GM18526 (cell line): ENCODE results near the gene LDB2.

Experiments used
- POLR2A ChIP-seq: IDR thresholded peaks from 3 replicates; pipeline ENCODE4 v1.6.1; 2011; ENCODE audit not compliant: insufficient read length; ENCODE audit errors: extremely low read depth

Gene LDB2

DNA sequence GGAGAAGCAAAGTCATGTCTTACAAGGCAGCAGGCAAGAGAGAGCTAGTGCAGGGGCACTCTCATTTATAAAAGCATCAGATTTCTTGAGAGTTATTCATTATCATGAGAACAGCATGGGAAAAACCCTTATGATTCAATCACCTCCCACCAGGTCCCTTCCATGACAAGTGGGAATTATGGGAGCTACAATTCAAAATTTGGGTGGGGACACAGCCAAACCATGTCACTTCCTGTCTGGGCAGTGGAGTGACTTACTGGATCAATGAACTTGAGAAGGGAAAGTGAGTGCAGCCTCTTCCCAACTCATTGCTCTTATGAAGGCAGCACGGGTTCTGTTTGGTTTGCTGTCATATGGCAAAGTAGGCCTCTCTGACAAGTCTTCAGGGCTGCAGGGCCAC lies 410.4 kb downstream of the LDB2 start:
- TF ChIP-seq POLR2A: no peak

DNA sequence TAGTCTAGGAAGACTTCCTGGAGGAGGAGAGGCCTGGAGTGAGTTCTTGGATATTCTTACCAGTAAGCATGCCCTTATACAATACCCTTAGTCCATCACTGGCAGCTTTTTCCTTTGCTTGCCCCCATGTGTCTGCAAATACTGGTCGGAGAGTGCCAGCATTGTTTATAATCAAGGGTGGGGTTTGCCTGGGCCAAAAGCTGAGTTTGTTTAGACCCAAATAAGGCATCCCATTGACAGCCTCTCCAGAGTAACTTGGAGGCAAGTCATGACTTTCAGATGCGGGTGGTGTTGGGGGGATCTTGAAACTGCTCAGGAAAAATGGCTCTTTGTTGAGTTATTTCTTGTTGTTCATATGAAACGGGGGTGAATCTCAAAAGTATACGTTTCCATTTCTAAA lies 413.7 kb downstream of the LDB2 start:
- no peak for TF ChIP-seq POLR2A

DNA sequence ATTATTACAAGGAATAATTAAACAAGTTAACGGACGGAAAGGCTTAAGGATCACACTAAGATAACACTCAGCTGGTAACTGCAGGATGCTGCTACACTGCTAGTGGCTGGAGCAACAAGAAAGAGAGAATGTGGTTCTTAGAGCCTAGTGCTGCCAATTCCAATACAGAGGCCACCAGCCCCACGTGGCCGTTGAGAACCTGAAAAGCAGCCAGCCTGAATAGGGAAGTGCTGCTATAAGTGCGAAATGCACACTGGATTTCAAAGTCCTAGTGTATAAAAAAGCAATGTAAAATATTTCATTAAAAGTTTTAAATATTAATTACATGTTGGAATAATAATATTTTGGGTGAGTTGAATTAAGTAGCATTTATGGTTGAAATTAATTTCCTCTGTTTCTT lies 414.9 kb downstream of the LDB2 start:
- no peak for TF ChIP-seq POLR2A

DNA sequence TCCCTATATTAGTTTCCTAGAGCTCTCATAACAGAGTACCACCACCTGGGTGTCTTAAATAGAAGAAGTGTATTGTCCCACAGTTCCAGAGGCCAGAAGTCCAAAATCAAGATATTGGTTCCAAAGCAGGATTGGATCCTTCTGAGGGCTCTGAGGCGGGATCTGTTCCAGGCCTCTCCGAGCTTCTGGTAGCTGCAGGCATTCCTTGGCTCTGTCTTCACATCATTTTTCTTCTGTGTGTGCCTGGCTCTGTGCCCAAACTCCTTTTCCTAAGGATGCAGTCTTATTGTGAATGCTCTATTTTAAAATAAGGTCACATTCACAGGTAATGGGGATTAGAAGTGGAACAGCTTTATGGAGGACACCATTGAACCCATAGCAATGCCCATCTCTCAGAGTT lies 418.4 kb downstream of the LDB2 start:
- no peak for TF ChIP-seq POLR2A

DNA sequence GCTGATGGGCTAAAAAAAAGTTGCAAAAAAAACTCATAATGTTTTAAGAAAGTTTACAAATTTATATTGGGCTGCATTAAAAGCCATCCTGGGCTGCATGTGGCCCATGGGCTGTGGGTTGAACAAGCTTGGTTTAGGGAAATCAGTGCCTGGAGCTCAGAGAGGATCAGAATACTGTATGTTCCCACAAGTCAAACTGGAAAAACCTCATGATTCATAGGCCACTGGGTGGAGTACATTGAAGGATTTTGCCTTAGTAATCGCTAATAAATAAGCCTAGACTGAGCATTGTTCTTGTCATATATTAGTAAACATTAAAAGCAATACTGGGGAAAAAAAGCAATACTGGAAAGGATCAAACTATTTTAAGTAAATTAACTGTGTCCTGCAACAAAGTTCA lies 425.9 kb downstream of the LDB2 start:
- TF ChIP-seq POLR2A: no peak

DNA sequence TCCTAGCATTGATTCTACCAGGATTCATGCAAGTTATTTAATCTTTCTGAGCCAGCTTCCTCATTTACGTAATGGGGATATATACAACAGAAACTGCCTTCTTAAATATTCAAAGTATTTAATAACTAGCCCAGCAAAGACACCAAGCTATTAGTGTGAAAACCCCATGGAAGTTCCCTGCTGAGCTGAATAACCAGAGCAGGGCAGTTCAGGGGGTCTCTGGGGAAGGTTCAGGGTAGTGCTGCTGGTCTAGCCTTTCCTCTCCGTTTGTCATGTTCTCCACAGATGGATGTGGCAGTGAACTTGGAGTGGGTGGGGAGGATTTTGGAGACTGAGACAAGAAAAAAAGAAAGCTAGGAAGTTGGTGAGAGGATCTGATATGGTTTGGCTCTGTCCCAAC lies 431.4 kb downstream of the LDB2 start:
- TF ChIP-seq POLR2A: no peak

DNA sequence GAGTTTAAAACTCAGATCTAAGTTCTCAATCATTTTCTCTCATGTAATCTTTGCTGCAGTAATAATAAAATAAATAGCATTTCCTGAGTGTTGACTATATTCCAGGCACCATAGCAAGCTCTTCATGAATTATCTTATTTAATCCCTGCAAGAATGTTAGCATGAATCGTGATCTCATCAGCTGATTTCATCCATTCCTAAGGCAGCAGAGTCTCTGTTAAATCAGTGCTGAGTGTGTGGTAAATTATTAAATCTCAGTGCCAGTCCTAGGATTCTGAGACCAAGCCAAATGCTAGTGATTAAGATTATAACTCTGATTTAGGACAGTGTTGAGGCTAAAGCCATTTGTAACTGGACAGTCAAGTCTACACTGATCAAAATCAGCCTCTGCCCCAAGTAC lies 431.9 kb downstream of the LDB2 start:
- no peak for TF ChIP-seq POLR2A

DNA sequence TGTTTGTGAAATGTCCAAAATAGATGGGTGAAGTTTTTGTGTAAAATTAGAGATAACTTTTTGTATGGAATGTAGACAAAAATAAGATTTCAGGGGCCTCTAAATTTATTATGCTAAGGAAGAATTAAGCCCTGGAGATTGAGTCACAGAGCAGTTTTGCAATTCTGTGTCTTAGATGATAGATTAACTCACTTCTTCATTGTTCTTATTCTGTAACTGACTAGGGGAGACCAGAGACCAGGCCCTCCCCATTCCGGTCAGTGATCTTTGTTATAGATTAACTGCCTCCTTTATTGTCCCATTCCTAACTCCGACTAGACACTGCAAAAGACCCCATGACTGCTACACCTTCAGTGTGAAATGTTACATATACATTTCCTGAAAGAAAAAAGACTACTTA lies 433.8 kb downstream of the LDB2 start:
- no peak for TF ChIP-seq POLR2A

DNA sequence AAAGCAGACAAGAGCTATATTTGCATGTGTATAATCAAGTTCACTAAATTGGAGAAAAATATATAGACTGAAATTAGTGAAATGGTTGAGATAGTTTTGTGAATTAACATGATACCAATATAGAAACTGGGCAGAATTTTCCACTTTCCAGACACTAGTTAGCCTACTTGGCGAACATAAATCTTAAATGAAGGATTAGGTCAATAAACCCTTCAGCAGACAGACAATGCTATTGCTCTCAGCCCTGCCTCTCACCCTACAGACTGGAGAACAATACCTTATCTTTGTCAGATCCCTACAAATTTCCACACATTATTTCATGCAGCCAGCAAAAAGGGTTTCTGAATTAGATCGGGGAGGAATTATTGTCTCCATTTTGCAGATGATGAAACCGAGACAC lies 435.8 kb downstream of the LDB2 start:
- TF ChIP-seq POLR2A: no peak

DNA sequence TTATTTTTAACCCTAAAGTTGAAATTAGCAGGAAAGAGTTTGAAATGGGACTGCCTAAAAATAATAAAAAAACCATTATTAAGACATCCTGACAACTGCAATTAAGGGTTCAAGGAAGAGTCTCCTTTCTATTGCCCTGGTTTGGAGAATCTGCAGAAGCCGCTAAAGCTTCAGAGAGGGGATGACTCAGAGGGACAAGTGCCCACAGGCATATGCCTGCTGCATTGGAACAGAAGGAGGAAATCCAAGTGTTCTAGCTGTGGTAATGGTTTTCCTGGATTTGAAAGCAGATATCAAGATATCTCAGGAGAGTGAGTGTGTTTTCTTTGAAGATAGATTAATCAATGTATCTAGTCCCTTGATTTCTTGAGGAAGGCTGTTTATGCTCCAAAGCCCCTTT lies 437.1 kb downstream of the LDB2 start:
- TF ChIP-seq POLR2A: no peak

DNA sequence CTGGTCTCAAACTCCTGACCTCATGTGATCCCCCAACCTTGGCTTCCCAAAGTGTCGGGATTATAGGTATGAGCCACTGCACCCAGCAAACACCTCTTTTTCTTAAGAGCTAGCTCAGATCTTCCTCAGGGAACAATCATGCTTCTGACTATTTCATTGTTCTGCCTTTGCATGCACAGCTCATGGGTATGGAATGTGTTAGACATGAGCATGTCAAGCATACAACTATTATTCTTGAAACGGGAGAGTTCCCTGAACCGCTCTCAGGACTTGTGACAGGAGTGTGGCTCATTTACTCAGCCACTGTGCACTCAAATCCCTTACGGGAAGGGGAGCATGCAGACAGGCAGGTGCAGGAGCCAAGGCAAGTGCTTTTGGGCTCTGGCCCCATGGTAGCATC lies 440.5 kb downstream of the LDB2 start:
- TF ChIP-seq POLR2A: no peak
